ENCODE results near the gene ERG.

The ERG gene

DNA sequence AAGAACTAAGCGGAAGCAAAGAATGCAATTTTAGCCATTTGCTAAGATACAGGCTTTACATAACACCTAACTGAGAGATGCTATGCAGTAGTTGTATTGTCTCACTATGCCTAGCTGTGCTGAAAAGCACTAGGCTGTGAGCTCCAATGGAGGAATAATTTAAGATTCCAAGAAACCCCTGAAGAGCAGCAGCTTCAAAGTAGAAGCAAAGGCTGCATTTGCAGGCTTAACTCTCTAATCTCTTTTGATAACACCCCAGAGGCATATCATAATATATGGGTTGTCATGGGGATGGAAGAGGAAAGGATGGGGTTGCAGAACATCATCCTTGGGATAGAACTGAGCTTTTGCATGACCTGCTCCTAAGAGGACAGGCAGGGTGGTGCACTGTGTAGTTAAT, 102.0 kb downstream of the ERG start:
- no peak for DNase-seq (ENCODE audit: extremely low read depth, low read depth)

DNA sequence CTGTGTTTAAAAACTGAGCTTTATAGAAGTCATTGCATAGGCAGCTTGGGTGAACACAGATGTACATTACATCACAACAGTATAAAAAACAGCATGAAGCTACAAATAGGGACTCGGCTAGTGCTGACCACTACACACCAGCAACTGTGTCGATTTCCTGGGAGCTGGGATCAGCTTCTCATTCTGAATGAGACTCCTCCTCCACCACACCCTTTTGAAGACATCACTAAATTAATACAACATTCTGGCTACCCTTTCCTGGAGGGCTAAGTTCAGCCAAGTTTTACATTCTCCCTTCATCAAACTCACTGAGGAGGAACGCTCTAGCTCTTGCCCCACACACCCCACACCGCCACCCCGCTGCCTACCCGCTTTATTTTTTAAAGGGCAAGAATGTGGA, 102.7 kb downstream of the ERG start:
- DNase-seq (ENCODE audit: extremely low read depth, low read depth) = no peak
- no peak for TF ChIP-seq CTCF (IDR thresholded peaks at IDR 0.05; ENCODE audit: low read depth, low read length)

More for the DNA sequence above, 102.0 kb downstream of the ERG start:
- TF ChIP-seq CTCF (IDR thresholded peaks at IDR 0.05; ENCODE audit: low read depth, low read length) = no peak

DNA sequence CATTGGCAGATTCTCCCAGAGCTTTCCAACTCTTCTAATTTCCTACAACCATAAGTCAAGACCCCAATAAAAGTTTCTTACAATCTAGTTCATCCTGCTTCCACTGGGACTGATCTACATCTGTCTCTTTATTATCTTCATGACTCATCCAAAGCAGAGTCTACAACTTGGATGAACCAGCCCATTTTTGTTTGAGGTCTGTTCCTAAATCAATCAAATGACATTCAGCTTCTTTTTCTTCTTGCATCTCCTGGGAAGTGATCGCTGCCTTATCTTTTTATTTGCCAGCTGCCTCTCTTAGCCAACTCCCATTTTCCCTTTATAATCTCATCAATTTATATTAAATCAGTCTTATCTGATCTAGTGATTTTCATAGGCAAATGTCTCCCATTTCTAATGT, 105.6 kb downstream of the ERG start:
- no peak for TF ChIP-seq CTCF (IDR thresholded peaks at IDR 0.05; ENCODE audit: low read depth, low read length)
- DNase-seq (ENCODE audit: extremely low read depth, low read depth) = no peak

DNA sequence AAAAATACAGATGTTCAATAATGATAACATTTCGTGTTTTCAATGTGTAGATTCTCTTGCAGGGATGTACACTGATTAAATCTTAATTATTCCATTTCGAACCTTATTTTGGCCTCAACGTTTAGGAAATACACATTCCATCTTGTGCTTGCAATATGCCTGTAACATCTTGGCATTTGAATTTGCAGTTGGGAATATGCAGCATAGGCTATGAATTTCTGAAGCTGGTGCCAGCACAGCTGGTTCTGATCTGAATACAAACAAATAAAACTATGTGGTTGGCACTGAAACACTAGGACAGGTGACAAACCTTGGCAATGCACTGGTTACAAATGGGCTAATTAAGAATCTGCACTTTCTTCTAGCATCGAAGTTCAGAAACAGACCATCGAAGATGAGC, 108.4 kb downstream of the ERG start:
- no peak for DNase-seq (ENCODE audit: extremely low read depth, low read depth)
- no peak for TF ChIP-seq CTCF (IDR thresholded peaks at IDR 0.05; ENCODE audit: low read depth, low read length)

- no peak for DNase-seq (ENCODE audit: extremely low read depth, low read depth)
- no peak for TF ChIP-seq CTCF (IDR thresholded peaks at IDR 0.05; ENCODE audit: low read depth, low read length)
Observed at GRCh38 chr21:38389354-38389676, 109.0 kb downstream of the ERG start.

DNA sequence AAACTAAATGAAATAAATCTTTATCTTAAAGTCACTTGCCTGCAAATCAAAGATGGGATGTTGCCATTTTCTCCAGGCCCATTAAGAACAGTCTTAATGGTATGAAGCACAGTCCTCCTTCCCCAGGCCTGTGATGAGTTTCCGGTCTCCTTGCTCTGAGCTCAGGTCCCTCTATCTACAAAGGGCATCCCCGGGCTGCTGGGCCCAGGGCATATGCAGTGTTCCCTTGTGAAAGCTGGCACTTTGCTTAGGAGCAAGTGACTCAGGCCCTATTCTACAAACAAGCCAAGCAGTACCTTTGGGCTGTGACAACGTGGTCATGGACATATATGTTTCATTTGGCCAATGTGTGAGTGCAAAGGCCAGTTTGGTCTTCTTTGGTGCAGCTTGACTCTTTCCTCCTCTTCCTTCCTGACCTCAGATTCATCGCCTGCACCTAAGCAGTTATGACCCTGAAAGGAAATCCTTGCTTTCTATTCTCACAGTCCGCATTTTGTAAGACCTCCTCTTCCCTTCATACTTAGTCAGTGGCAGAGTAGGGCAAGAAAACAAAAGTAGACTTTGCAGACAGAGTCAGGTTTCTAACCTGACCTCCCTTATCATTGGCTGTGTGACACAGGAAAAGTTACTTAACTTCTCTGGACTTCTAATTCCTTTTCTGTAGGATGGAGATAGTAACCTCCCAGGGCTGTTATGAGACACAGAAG, 109.5 kb downstream of the ERG start:
- DNase-seq (ENCODE audit: extremely low read depth, low read depth) = no peak
- TF ChIP-seq CTCF (IDR thresholded peaks at IDR 0.05; ENCODE audit: low read depth, low read length) = no peak

- no peak for TF ChIP-seq CTCF (IDR thresholded peaks at IDR 0.05; ENCODE audit: low read depth, low read length)
- DNase-seq (ENCODE audit: extremely low read depth, low read depth) = no peak
Observed at GRCh38 chr21:38388203-38388602, 110.1 kb downstream of the ERG start.

Data from AG09319 (cell line).